Middle frontal gyrus (tissue), 1 donor: ENCODE measurements around the gene CSNK1E.

Experiments used
- DNase-seq: peaks from one replicate; pipeline ENCODE4 v3.0.0-alpha.2; 2015; ENCODE audit warnings: low spot score; ENCODE audit errors: extremely low spot score

CSNK1E gene

DNA sequence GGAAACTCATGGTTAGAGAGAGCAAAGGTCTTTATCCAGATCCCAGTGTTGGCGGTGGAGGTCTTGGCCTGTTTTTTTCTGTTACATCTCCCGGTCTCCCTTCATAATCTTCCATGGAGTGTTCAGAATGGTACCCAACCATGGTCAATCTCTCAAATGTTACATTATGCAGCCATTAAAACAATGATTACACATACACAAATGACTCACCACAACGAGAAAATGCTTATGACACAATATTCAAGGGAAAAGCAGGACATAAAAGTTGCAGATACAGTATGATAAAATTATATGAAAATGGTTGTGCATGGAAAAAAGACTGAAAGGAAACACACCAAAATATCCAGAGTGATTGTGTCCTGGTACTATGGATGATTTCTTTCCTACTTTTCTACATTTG lies 17.8 kb upstream of the CSNK1E start:
- no peak for DNase-seq

DNA sequence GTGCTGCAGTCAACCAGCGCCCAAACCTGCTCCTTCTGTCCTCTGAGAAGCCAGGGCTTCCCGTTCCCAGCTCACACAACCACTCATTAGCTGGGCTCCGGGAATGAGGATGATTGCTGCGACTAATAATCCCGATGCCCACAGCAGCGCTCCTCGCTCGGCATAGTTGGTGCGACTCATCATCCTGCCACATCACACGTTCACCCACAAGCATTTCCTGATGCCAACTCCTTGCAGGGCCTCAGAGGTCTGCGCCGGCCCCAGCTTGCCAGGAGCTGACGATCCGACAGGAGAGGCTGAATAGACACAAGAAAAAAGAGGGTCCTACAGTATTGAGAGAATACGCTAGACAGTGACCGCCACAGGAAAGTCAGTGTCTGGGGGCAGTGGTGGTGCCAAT lies 10.6 kb upstream of the CSNK1E start:
- DNase-seq: no peak

DNA sequence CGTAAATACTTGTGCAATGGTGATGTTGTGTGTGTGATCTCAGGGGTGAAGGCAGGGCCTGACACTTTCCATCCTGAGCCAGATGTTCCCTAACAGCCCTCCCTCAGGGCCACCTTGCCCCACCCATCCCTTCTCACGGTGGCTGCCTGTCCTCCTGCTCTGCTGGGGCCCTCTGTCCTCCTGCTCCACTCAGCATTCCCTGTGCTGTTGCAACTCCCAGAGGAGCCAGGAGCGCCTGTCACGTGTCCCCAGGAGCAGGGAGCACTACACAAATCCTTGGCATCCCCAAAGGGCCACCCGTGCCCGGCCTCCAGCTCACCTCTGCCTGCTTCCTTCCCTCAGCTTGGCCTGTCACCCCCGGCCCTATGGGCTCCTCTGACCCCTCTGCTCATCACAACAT lies 10.2 kb upstream of the CSNK1E start:
- no peak for DNase-seq

DNA sequence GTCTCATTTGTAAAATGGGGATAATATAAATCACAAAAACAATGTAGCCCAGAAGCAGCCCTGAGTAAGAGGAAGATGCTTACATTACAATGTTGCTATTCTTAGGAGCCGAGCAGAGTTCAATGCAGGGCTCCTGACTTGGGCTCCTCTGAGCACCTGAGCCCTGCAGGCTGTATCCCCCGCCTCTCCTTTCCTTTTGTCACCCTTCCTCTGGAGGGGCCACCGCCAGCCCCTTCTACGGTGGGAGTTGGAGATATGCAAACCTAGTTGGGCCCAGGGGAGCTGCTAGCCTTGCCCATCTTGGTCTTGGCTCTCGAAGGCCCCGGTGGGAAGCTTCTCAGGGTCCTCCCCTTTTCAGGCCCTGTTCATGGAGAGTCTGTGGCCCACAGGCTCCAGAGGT lies 8.4 kb upstream of the CSNK1E start:
- DNase-seq: no peak

DNA sequence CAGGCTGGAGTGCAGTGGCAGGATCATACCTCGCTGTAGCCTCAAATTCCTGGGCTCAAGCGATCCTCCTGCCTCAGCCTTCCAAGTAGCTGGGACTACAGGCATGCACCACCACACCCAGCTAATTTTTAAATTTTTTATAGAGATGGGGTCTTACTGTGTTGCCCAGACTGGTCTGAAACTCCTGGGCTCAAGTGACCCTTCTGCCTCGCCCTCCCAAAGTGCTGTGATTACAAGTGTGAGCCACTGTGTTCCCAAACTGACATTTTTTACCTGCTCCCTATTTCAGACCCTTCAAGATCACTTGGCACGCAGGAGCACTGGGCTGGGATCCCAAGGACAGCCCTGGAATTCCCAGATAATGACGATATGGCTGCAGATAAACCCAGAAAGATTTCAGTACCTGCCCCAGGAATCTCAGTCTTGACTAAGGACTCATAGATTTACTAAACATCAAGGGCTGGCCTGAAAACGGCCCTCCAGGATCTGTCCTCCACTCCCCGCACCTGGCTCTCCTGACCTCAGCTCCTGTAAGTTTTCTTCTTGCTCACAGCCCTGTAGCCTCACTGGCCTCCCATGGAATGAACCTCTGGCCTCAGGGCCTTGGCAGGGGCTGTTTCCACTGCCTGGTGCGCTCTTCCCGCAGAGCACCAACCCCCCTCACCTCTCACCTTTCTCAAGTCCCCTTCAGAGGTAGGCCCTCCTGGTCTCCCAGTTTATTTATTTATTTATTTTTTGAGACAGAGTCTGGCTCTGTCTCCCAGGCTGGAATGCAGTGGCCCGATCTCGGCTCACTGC lies 3.6 kb upstream of the CSNK1E start:
- DNase-seq: no peak

DNA sequence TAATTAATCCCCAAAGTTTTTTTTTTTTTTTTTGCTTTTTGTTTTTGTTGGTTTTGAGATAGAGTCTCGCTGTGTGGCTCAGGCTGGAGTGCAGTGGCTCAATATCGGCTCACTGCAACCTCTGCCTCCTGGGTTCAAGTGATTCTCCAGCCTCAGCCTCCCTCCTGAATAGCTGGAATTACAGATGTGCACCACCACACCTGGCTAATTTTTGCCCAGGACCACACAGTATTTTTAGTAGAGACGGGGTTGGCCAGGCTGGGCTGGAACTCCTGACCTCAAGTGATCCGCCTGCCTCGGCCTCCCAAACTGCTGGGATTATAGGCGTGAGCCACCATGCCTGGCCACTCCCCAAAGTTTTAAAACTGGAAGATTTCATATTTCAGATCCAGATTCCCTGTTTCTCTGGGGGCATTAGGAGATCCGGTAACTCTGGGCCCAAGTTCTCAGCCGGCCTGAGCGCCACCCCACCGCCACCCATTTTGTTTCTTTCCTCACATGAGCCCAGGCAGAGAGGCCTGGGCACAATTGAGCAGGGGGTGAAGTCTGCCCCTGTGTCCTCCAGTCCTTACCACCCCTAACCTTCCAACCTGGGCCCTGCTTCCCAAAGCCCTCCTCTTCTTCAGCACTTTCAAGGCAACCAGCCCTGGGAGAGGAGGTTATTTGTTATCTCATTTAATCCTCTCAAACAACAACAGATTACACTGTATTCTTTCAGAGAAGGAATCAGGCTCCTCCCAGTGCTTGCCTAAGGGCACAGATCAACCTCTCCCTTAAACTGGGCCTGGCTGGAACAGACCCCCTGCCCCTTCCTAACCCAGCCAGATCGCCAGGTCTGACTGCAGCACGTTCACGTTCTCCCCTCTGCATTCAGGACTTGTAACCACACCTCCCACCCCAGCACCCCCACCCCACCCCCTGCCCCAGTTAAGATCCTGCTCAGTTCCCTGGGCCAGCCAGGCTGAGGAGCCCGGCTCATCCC lies 1.9 kb upstream of the CSNK1E start:
- no peak for DNase-seq

DNA sequence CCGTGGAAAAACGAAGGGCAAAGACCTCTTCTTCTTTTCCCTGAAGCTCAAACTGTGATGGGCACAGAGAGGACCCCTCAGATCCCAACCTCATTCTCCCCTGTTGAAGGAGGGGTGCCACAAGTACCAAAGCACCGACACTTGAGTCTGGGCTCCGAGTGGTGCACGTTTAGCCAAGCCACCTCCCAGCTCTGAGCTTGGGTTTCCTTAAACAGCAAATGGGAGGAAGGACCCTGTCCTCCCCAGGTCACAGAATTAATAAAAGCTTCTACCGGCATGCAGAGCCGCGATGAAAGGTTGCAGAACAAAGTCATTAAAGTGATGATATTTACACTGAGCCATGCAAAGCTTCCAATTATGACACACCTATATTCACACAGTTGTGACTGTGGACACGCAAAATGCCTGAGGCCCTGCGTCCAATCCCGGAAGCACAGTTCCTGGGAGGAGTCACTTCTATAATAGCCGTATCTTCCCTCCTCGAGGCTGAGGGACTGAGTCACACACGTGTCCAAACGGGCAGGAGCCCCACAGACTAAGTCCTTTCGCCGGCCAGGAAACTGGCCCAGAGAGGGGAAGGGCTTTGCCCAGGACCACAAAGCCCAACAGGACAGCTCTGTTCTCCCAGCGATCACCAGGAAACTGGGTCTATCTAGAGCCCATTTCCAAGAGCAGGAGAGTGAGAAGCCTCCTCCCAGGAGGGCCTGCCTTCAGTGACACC lies 922 bp upstream of the CSNK1E start:
- no peak for DNase-seq

DNA sequence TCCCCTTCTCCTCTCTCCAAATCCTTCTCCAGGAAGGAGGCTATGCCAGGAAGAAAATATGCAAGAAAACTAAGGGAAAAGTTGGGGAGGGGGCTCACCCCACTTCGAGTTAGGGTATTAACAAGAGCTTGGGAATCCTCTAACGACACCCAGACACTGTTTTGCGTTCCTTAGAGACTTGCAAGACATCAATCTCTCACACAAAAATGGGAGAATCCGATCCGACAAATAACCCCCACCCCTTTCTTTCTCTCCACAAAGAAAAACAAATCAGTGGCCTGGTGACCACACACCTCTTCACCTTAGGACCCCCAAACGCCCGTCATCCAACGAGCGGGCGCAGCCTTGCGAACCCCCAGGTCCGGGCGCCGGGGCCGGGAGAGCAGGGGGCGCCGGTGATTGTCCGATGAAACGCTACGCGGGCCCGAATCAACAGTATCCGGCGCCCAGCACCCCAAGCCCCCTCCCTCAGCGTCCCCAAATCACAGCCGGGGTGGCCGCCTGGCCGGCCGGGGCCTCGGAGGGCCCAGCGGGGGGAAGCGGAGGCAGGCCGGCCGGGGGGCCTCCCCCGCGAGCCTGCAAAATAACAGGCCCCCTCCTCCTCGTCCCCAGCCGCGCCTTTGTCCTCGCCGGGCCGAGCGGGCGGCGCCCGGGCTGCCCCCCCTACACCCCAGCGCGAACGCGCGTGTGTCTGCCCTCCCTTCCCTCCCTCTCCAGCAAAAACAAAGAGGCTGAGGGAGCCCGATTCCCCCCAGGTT lies 690 bp downstream of the CSNK1E start:
- DNase-seq: peak; percentile 53

DNA sequence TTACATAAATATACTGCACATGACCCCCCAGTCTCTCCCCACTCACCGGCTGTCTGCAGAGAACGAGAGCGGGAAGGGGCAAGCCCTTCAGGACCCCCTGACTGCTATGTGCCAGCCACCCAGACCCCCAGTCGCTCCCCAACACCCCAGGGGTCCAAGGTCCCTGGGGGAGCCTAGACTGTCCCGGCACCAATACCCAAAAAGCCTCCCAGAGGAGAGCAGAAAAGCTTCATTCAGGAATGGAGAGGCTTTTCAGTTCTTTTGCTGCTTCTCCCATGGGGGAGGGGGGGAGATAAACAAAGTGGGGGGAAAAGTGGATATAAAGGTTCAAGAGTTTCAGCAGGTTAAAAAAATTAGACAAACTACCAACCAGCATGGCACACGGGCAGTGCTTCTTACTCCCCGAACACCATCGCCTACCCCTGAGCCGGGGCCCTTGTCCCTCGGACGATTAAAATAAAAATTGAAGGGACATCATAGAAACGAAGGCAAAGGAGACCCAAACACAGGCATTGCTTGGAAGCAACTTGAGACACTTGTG lies 1.3 kb downstream of the CSNK1E start:
- DNase-seq: no peak

DNA sequence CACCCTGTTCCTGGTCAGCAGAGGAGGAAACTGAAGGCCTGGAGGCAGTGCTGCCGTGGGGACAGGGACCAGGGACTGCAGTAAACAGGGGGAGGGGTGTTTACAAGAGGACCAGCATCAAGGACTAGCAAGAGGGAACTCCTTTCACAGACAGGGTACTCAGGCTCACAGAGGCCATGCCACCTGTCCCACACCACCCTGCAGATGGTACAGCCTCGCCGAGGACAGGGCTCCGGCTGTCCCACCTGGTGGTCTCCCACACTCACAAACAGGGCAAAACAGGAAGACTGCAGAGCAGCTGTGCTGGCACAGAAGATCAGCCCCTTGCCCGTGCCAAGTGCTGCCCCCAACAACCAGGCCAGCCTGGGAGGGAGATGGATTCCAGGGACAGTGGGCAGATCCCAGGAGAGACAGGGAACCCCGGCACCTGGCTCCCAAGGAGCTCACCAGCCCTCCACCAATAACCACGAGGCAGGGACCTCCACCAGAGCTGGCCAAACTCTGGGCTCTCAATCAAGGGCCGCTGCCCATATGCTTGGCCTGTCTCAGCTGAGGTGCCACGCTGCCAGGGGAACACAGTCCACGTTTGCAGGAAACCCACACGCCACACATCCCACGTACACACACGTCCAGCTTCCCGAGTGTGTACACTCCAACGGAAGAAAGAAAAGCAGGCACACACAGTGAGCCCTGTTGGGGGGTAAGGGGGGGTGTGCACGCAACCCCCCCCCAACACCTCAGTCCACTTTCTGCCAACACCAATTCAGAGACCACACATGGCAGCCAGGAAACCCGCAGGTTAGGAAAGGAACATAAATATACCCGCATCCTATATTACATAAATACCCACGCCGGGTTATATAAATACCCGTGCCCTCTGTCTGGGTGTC lies 2.1 kb downstream of the CSNK1E start:
- no peak for DNase-seq

DNA sequence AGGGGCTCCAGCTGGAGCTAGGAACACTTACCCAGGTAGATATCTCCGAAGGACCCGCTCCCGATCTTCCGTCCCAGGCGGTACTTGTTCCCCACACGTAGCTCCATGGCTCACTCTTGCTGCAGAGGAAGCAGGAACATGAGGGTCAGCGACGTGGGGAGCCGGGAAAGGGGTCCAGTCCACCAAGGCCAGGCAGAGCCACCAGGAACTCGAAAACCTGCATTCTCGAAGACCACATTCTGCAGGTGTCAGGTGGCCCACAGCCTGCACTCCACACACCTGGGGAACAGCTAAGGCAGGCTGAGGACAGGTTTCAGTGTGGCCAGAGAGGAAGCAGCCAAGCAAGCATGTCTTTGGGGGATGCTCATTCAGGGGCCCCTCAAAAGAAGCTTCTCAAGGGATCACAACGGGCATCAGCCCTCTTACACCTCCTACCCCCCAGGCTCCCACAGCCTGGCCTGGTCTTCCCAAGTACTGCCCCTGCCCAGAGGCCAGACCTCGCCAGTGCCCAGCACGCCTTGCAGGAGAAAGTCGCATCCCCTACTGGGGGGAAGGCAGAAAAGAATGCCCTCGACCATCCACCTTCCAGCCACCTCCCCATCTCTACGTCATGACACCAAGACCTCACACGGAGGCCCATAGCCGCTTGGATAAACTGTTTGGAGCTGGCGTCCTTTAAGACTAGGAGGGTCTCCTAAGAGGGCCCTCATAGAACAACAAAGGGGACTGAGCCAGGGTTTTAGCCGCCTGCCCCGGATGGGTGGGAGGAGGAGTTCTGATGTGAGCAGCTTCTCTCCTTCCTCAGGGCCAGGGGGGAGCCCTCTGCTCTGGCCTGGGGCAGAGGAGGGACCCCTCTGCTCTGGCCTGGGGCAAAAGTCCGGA lies 2.9 kb downstream of the CSNK1E start:
- DNase-seq: no peak

DNA sequence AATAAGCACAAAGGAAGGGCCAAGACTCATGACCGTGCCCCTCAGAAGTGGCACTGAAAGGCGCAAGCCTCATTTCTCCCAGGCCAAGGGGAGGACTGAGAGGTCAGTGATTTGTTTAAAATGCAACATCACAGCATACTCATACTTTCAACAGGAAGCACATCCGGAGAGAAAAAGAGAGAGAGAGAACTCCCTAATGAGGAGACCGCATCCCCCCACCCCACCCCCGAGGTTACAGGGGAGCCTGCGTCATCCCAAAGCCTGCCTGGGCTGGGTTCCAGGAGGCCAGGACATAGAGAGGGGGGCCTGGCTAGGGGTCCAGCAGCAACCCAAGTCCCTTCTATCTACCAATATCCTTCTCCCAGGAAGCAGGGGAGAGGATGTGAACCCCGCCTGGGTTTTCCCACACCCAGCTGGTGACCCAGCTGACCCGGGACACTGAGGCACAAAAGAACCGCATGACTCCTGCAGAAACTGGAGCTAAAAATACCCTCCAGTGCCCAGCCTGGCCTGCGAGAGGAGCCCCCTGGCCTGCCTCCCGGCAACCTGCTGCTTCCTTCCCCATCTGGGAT lies 3.8 kb downstream of the CSNK1E start:
- DNase-seq: no peak

DNA sequence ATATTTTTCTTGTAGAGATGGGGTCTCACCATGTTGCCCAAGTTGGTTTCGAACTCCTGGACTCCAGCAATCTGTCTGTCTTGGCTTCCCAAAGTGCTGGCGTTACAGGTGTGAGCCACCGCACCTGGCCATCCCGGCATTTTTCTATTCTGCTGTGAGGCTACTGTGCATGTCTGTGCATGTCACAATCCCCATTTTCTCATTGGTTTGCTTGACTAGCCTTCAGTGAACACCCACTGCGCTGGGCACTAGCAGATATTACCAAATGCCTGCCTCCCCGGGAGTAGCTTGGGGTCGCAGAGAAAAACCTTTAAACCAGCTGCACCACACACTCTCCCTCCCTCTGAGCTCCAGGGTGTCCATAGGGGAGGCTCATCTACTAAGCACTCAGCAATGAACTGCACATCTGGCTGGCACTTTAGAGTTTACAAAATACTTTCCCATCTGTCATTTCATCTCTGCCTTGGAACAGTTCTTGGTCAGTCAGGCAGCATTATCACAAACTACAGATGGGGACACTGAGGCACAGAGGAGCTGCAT lies 4.9 kb downstream of the CSNK1E start:
- DNase-seq: no peak

DNA sequence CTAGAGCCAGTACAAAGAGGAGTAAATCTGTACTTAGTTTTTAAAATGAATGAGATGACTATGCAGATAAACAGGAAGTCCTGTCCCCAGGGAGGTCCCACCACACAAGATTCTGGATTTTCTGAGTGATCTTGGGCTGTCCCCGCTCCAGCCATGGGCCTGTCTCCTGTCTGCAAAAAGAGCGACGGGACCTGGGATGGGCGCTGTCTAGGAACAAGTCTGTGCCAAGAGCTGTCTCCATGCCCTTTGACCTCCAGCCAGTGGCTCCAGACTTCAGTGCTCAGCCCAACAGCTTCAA lies 6.0 kb downstream of the CSNK1E start:
- DNase-seq: no peak

DNA sequence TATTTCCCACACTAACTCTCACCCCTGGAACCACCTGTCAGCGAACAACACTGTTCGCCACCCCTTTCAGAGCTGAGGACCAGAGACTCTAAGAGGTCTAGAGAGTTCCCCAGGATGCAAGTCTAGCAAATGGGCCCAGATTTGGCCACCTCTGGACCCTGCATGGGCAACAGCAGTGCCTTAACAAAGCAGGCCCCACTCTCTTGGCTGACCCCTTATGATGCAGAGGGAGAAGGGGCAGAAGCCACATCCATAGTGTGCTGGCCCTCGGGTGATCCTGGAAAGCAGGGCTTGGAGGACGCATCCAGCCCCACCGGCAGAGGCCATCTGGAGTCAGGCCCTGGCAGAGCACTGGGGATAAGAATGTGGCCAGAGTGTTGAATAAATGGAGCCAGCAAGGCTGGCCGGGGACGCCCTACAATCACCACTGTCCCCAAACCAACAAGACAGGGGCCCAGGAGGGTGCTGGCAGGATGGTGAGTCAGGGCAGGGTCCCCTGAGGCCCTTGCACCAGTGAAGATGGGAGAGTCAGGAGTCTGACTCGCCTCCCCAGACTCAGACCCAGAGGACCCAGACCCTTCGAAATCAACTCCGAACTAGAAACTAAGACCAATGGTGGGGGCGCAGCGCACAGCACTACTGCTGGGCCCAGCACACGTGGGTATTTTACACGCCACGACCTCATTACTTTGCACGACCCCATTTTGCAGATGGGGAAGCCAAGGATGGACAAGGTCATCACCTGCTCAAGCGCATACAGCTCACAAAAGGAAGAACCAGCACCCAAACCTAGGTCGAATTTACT lies 6.5 kb downstream of the CSNK1E start:
- no peak for DNase-seq

DNA sequence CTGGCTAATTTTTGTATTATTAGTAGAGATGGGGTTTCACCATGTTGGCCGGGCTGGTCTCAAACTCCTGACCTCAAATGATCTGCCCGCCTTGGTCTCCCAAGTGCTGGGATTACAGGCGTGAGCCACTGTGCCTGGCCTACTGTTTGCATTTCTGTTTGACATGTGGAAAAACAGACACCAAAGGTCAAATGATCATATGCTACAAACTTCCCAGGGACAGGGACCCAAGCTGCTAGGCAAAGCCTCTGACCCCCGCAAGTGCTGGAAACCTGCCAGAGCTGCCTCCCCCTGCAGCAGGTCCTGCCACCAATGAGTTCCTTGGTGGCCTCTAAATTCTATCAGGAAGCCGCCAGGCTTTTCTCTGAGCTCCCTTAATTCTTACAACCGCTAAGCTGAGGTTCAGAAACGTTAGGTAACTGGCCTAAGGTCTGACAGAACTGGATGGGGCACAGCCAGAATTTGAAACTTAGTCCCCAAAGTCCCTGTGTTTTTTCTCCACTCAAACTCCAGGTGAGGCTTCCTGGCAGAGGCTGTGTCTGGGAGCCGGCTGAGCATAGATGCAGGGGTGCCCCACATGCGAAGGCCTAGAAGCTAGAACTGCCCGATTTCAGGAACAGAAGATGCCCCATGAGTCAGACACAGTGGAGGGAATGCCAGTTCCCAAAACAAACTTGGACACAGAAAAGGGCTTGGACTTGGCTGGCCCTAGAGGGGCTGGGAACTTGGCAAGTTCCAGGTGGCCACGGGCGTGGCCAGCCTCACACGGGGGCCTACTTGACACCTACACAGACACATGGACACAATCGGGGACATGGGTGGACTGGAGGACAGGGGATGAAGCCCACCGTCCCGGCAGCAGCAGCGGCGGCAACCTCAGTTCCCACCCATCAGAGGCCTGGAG lies 7.4 kb downstream of the CSNK1E start:
- no peak for DNase-seq
